H1 (cell line): ENCODE data around the gene DDN. TPM values are rescaled to one million over a fixed set of nuclear protein-coding genes. Genes with fewer than 3 reads are reported as not detected.

Source experiments
- EZH2 ChIP-seq: fragments of 200-600 bp; sonication (generic); IDR thresholded peaks from 2 replicates; pipeline ENCODE4 v1.7.1; 2012; ENCODE audit warnings: low read depth, mild to moderate bottlenecking, moderate library complexity, low read length, inconsistent platforms; ENCODE audit not compliant: severe bottlenecking
- POLR2AphosphoS5 ChIP-seq: IDR thresholded peaks from 2 replicates; pipeline ENCODE4 v1.6.1; 2011; ENCODE audit warnings: low read depth, low read length
- RAD21 ChIP-seq, 2 experiments: IDR thresholded peaks in 1 of 2; conservative IDR thresholded peaks in 1 of 2; 2 replicates each; pipeline ENCODE4 v1.6.1; 2011; ENCODE audit warnings: low read depth in 2 of 2, low read length in 2 of 2, improper control_type of control experiment in 1 of 2, inconsistent platforms in 1 of 2, mild to moderate bottlenecking in 1 of 2, moderate library complexity in 1 of 2
- SP1 ChIP-seq: IDR thresholded peaks from 2 replicates; pipeline ENCODE4 v1.6.1; 2011; ENCODE audit warnings: low read depth, low read length
- polyA plus RNA-seq, 7 experiments: library from polyadenylated mRNA; depleted of rRNA in 3 of 7; stranded (reverse) in 5 of 7; unstranded in 2 of 7; fragments of >200 nt in 5 of 7; fragments of 200-250 nt in 2 of 7; gene quantifications; 1 replicate in 5 of 7; 2 replicates in 1 of 7; 4 replicates in 1 of 7; pipeline versions ENCODE4 v1.2.1 to v1.2.3, GENCODE V29; 2011 to 2013; ENCODE audit warnings: missing spikeins in 2 of 7, mixed read lengths in 2 of 7
- total RNA-seq: library from RNA; stranded (reverse); fragmentation: NEBNext Ultra II Directional; extraction: Animal tissue kit (Norgen Biotek cat#: 25700); gene quantifications from 2 replicates; pipeline ENCODE4 v1.2.1, GENCODE V29; 2021

DDN gene
- total and polyA plus RNA-seq, 2 of the 8 experiments (the other 6 are each of a cell fraction or from before 2014, with no cell fraction given) = 0.14 to 0.30 TPM

DNA sequence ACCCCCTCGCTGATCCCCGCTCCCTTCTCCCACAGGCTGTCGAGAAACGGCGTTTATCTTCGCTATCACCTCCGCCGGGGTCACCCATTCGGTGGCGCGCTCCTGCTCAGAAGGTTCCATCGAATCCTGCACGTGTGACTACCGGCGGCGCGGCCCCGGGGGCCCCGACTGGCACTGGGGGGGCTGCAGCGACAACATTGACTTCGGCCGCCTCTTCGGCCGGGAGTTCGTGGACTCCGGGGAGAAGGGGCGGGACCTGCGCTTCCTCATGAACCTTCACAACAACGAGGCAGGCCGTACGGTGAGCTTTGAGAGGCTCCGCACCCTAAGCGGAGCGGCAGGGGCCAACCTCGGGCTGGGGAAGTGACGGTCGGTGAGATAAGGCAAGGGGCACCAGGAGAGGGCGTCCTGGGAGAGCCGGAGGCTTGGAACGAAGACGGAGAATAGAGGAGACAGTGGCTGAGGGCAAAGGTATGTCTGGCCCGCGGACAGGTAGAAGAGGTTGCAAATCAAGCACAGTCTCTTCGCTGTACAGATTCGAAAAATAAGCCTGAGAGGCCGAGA lies 18.7 kb downstream of the DDN start (continued):
- TF ChIP-seq RAD21 (IDR thresholded peaks at IDR 0.05 in 1 of 2, conservative IDR thresholded peaks at IDR 0.05 in 1 of 2; ENCODE audit: low read depth in 2 of 2, low read length in 2 of 2) (peak in 1 of 2 experiments; percentile 29; a peak in 1 of 4 replicates), POLR2AphosphoS5 (no peak), SP1 (no peak), EZH2 (no peak)
